A549 (cell line): ENCODE data around the gene PARM1. TPM values are rescaled to one million over a fixed set of nuclear protein-coding genes. Genes with fewer than 3 reads are reported as not detected.

ENCODE experiments used
- ATAC-seq, 2 experiments: fragments of 200-7000 bp in 1 of 2; fragments of >200 bp in 1 of 2; cut with Nextera tagmentation in 1 of 2; cut with Tn5 transposase in 1 of 2; 3 replicates each; pipeline versions ENCODE4 v1.8.0 to v1.9.1; 2018 to 2020; ENCODE audit warnings: mild to moderate bottlenecking in 1 of 2, moderate library complexity in 1 of 2
- CTCF ChIA-PET: fragments of 300-600 bp; sonication (Branson Sonifier 250); formaldehyde crosslinking; extraction: SDS; loops from one replicate; lab custom pipeline; 2021; ENCODE audit warnings: antibody characterized with exemption, inconsistent platforms; lab: Yijun Ruan, JAX
- POLR2A ChIA-PET: fragments of 350-600 bp; formaldehyde crosslinking; extraction: SDS; loops from one replicate; lab custom pipeline; 2021; ENCODE audit warnings: antibody characterized with exemption, inconsistent platforms; lab: Yijun Ruan, JAX
- DNase-seq, 2 experiments: peaks; one replicate each; pipeline versions ENCODE4 v3.0.0 to v3.0.0-alpha.2; 2011 to 2016; ENCODE audit warnings: low read depth in 1 of 2, low spot score in 1 of 2
- FAIRE-seq: peaks from 2 replicates; lab custom pipeline; 2011; peaks lifted over from hg19 to GRCh38; lab: Jason Lieb, UNC
- H3K27ac ChIP-seq, 2 experiments: fragments of >200 bp; sonication (Bioruptor Twin); formaldehyde crosslinking; 3 replicates each; pipeline ENCODE4 v1.5.1; 2016 to 2017
- H3K4me1 ChIP-seq: fragments of >200 bp; sonication (Bioruptor Twin); formaldehyde crosslinking; 3 replicates; pipeline ENCODE4 v1.6.1; 2016
- H3K4me2 ChIP-seq: fragments of >200 bp; sonication (Bioruptor Twin); formaldehyde crosslinking; 3 replicates; pipeline ENCODE4 v1.6.1; 2016
- H3K4me3 ChIP-seq: fragments of >200 bp; sonication (Bioruptor Twin); formaldehyde crosslinking; 3 replicates; pipeline ENCODE4 v1.5.1; 2016
- H3K9me3 ChIP-seq: fragments of >200 bp; sonication (Bioruptor Twin); formaldehyde crosslinking; 3 replicates; pipeline ENCODE4 v1.6.1; 2016
- CBX2 ChIP-seq: fragments of 200-600 bp; sonication (generic); IDR thresholded peaks from 2 replicates; pipeline ENCODE4 v1.6.1; 2016; ENCODE audit warnings: low read depth, mild to moderate bottlenecking, borderline replicate concordance
- CBX8 ChIP-seq: fragments of 200-600 bp; sonication (generic); IDR thresholded peaks from 2 replicates; pipeline ENCODE4 v1.6.1; 2016
- EHMT2 ChIP-seq: fragments of 200-600 bp; sonication (generic); IDR thresholded peaks from 2 replicates; pipeline ENCODE4 v1.6.1; 2016; ENCODE audit warnings: antibody characterized with exemption, low read depth, mild to moderate bottlenecking, moderate library complexity
- FOSB ChIP-seq: fragments of 250-450 bp; sonication (Bioruptor Pico); IDR thresholded peaks from 2 replicates; pipeline ENCODE4 v1.5.0; 2020; ENCODE audit warnings: mild to moderate bottlenecking, moderate library complexity
- FOXS1 ChIP-seq: fragments of 250-450 bp; sonication (Bioruptor Pico); IDR thresholded peaks from 2 replicates; pipeline ENCODE4 v1.5.0; 2020; ENCODE audit warnings: mild to moderate bottlenecking, moderate library complexity
- GATA3 ChIP-seq: IDR thresholded peaks from 2 replicates; pipeline ENCODE4 v1.6.1; 2012; ENCODE audit warnings: borderline replicate concordance
- HDAC2 ChIP-seq: fragments of 200-600 bp; sonication (generic); IDR thresholded peaks from 2 replicates; pipeline ENCODE4 v1.6.1; 2016
- HOXA7 ChIP-seq: fragments of 250-450 bp; sonication (Bioruptor Pico); IDR thresholded peaks from 2 replicates; pipeline ENCODE4 v1.5.0; 2020; ENCODE audit warnings: mild to moderate bottlenecking, moderate library complexity
- HOXB13 ChIP-seq: fragments of 250-450 bp; sonication (Bioruptor Pico); IDR thresholded peaks from 2 replicates; pipeline ENCODE4 v1.5.0; 2020; ENCODE audit warnings: low read depth, mild to moderate bottlenecking, moderate library complexity
- HOXB5 ChIP-seq: fragments of 250-450 bp; sonication (Bioruptor Pico); IDR thresholded peaks from 2 replicates; pipeline ENCODE4 v1.5.0; 2020; ENCODE audit warnings: mild to moderate bottlenecking, moderate library complexity
- JUN ChIP-seq, 2 experiments: fragments of >200 bp; sonication (Bioruptor Twin); formaldehyde crosslinking; IDR thresholded peaks; 2 replicates in 1 of 2; 3 replicates in 1 of 2; pipeline ENCODE4 v1.6.1; 2016 to 2017
- JUNB ChIP-seq: fragments of >200 bp; sonication (Bioruptor Twin); formaldehyde crosslinking; IDR thresholded peaks from 2 replicates; pipeline ENCODE4 v1.6.1; 2016
- MAFK ChIP-seq: fragments of 450-650 bp; IDR thresholded peaks from 2 replicates; pipeline ENCODE4 v1.6.1; 2014; ENCODE audit not compliant: partially characterized antibody
- NPAS2 ChIP-seq: fragments of 250-450 bp; sonication (Bioruptor Pico); IDR thresholded peaks from 2 replicates; pipeline ENCODE4 v1.8.0; 2022; ENCODE audit warnings: mild to moderate bottlenecking, moderate library complexity, borderline replicate concordance
- RCOR1 ChIP-seq: fragments of 150-350 bp; IDR thresholded peaks from 2 replicates; pipeline ENCODE4 v1.6.1; 2014; ENCODE audit warnings: antibody characterized with exemption, low read length, low read depth
- SREBF2 ChIP-seq: fragments of 450-650 bp; IDR thresholded peaks from 2 replicates; pipeline ENCODE4 v1.6.1; 2014; ENCODE audit warnings: mild to moderate bottlenecking, moderate library complexity
- TP53 ChIP-seq: fragments of 250-450 bp; sonication (Bioruptor Pico); IDR thresholded peaks from 2 replicates; pipeline ENCODE4 v1.5.0; 2021; ENCODE audit warnings: mild to moderate bottlenecking, moderate library complexity
- ZC3H11A ChIP-seq: fragments of 450-650 bp; IDR thresholded peaks from 2 replicates; pipeline ENCODE4 v1.6.1; 2014; ENCODE audit warnings: antibody characterized with exemption, mild to moderate bottlenecking
- ZSCAN20 ChIP-seq: fragments of 250-450 bp; sonication (Bioruptor Pico); IDR thresholded peaks from 2 replicates; pipeline ENCODE4 v1.8.0; 2022; ENCODE audit warnings: mild to moderate bottlenecking, moderate library complexity
- WGBS: methylation state at CpG from one replicate; pipeline ENCODE4 v1.1.6; 2017; ENCODE audit errors: missing lambda C conversion rate; 5-methylcytosine and 5-hydroxymethylcytosine counted together
- polyA plus RNA-seq, 4 experiments: library from polyadenylated mRNA; depleted of rRNA in 3 of 4; stranded (reverse); fragments of >200 nt; fragmentation: RNase III in 1 of 4; extraction: RNeasy Plus Mini Kit Qiagen cat#74134 plus additional on column Dnase treatment in 1 of 4; gene quantifications; 2 replicates in 3 of 4; 3 replicates in 1 of 4; pipeline ENCODE4 v1.2.3, GENCODE V29; 2011 to 2017
- TF ChIP-seq, protein P1 (sequence below): IDR thresholded peaks from 2 replicates; pipeline ENCODE4 v1.6.1; 2012; ENCODE audit warnings: low read depth, borderline replicate concordance
- TF ChIP-seq, protein P2 (sequence below): fragments of 200-600 bp; sonication (generic); IDR thresholded peaks from 2 replicates; pipeline ENCODE4 v1.6.1; 2016; ENCODE audit warnings: antibody characterized with exemption, mild to moderate bottlenecking, moderate library complexity
- TF ChIP-seq, protein P3 (sequence below): fragments of >200 bp; sonication (Bioruptor Twin); formaldehyde crosslinking; IDR thresholded peaks from 3 replicates; pipeline ENCODE4 v1.5.1; 2016
- TF ChIP-seq, protein P4 (sequence below): IDR thresholded peaks from 2 replicates; pipeline ENCODE4 v1.6.1; 2012
- TF ChIP-seq, protein P5 (sequence below): fragments of >200 bp; sonication (Bioruptor Twin); formaldehyde crosslinking; IDR thresholded peaks from 2 replicates; pipeline ENCODE4 v1.6.1; 2016

Gene PARM1
- polyA plus RNA-seq, 2 of the 4 experiments (the other 2 are of a cell fraction), result 0.37 to 2.5 TPM

DNA sequence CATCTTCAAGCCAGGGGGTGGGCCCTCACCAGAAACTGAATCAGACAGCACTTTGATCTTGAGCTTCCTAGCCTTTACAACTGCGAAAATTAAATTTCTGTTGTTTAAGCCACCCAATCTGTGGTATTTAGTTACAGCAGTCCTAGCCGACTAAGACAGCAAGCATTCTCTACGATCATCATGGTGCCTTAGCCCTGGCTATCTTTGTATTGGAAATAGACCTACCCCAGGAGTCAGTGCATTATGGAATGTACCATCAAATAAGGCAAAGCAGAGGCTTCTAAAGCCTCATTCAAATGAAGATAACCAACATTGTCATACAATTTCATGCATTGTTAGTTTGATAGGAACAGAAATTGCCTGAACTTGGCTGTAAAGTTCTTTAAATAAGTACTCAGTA, 75.0 kb downstream of the PARM1 start:
- CTCF ChIA-PET, result no interaction called here
- no peak for TF ChIP-seq CBX8
- TF ChIP-seq JUNB, result no peak
- TF ChIP-seq, protein P1, sequence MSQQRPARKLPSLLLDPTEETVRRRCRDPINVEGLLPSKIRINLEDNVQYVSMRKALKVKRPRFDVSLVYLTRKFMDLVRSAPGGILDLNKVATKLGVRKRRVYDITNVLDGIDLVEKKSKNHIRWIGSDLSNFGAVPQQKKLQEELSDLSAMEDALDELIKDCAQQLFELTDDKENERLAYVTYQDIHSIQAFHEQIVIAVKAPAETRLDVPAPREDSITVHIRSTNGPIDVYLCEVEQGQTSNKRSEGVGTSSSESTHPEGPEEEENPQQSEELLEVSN, result no peak
- TF ChIP-seq RCOR1, result no peak
- TF ChIP-seq, protein P2, sequence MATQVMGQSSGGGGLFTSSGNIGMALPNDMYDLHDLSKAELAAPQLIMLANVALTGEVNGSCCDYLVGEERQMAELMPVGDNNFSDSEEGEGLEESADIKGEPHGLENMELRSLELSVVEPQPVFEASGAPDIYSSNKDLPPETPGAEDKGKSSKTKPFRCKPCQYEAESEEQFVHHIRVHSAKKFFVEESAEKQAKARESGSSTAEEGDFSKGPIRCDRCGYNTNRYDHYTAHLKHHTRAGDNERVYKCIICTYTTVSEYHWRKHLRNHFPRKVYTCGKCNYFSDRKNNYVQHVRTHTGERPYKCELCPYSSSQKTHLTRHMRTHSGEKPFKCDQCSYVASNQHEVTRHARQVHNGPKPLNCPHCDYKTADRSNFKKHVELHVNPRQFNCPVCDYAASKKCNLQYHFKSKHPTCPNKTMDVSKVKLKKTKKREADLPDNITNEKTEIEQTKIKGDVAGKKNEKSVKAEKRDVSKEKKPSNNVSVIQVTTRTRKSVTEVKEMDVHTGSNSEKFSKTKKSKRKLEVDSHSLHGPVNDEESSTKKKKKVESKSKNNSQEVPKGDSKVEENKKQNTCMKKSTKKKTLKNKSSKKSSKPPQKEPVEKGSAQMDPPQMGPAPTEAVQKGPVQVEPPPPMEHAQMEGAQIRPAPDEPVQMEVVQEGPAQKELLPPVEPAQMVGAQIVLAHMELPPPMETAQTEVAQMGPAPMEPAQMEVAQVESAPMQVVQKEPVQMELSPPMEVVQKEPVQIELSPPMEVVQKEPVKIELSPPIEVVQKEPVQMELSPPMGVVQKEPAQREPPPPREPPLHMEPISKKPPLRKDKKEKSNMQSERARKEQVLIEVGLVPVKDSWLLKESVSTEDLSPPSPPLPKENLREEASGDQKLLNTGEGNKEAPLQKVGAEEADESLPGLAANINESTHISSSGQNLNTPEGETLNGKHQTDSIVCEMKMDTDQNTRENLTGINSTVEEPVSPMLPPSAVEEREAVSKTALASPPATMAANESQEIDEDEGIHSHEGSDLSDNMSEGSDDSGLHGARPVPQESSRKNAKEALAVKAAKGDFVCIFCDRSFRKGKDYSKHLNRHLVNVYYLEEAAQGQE, result no peak
- TF ChIP-seq ZC3H11A, result no peak
- TF ChIP-seq EHMT2, result no peak
- no peak for TF ChIP-seq TP53
- no peak for TF ChIP-seq GATA3
- no peak for TF ChIP-seq CBX2
- TF ChIP-seq, protein P3, sequence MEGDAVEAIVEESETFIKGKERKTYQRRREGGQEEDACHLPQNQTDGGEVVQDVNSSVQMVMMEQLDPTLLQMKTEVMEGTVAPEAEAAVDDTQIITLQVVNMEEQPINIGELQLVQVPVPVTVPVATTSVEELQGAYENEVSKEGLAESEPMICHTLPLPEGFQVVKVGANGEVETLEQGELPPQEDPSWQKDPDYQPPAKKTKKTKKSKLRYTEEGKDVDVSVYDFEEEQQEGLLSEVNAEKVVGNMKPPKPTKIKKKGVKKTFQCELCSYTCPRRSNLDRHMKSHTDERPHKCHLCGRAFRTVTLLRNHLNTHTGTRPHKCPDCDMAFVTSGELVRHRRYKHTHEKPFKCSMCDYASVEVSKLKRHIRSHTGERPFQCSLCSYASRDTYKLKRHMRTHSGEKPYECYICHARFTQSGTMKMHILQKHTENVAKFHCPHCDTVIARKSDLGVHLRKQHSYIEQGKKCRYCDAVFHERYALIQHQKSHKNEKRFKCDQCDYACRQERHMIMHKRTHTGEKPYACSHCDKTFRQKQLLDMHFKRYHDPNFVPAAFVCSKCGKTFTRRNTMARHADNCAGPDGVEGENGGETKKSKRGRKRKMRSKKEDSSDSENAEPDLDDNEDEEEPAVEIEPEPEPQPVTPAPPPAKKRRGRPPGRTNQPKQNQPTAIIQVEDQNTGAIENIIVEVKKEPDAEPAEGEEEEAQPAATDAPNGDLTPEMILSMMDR, result no peak
- no peak for TF ChIP-seq SREBF2
- Histone ChIP-seq H3K9me3 (no peaks in the 10 kb centered on the region), H3K4me1 (no peaks in the 10 kb centered on the region), H3K4me2 (no peak overlapping the region), H3K4me3 (no peak overlapping the region), H3K27ac (no peak overlapping the region)
- no peak for ATAC-seq
- no peak for FAIRE-seq
- DNase-seq, result no peak
- POLR2A ChIA-PET, result no interaction called here
- WGBS, result 69% methylated on average over 3 of the region's 3 CpGs

DNA sequence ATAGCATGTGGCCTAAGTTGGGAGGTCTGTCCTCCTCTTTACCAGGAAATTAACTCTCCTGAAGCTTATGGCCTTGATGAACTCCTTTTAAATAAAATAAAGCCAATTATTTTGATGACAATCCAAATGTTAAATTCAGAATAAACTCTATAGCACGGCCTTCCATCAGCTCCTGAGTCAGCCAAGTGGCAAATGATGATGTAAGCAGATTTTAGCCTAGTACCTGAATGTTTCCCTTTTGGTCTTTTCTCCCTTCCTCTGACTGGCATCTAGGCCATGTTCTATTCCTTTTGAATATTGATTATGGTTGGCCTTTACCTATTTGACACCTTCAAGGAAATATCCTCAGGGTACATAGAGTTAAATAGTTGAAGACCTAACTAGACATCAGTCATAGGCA, 76.2 kb downstream of the PARM1 start:
- ChIA-PET POLR2A (no interaction called here), CTCF (interaction anchor here (1.4 kb wide), 1 partner anchor 9 kb away, joined by 3 read pairs; no protein-coding TSS in a partner anchor)
- FAIRE-seq, result no peak
- TF ChIP-seq MAFK (peak; percentile 67), TP53 (no peak)
- no peak overlapping the region for H3K4me2 ChIP-seq
- WGBS, result 62% methylated on average over 1 of the region's 1 CpG
- no peak overlapping the region for H3K27ac ChIP-seq
- ATAC-seq, result no peak
- DNase-seq, result no peak
- H3K9me3 ChIP-seq, result no peaks in the 10 kb centered on the region
- H3K4me3 ChIP-seq, result no peak overlapping the region
- no peaks in the 10 kb centered on the region for H3K4me1 ChIP-seq

DNA sequence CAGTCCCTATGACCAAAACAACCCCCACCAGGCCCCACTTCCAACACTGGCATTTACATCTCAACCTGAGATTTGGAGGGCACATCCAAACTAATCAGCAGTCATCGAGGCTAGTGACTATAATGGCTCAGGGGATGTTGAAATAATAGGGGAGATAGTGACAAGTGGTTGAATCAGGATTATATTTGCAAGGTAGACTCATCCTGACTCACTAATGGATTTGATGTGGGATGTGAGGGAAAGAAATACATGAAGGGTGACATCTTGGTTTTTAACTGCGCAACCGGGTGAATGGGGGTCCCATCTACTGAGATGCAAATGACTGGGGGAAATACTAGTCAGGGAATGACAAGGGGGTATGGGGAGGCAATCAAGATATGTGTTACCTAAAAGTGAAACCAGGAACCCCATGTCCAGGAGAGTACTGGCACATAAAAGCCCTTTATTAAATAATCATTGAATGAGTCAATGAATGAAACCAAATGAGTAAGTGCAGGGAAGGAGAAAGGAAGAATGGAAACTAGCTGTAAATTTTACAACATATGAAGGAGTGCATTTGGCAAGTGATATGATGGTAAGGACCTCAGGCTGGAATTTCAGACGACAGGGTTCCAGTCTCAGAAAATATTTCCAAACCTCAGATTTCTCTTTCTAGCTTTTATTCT, 78.3 kb downstream of the PARM1 start:
- no peak for FAIRE-seq
- no peak overlapping the region for H3K27ac ChIP-seq
- POLR2A ChIA-PET, result no interaction called here
- H3K4me2 ChIP-seq, result no peak overlapping the region
- CTCF ChIA-PET, result no interaction called here
- DNase-seq, result no peak
- no peak for ATAC-seq
- no peaks in the 10 kb centered on the region for H3K9me3 ChIP-seq
- 49% methylated on average over 4 of the region's 4 CpGs for WGBS
- no peak overlapping the region for H3K4me3 ChIP-seq
- no peaks in the 10 kb centered on the region for H3K4me1 ChIP-seq
- TF ChIP-seq, protein P4, sequence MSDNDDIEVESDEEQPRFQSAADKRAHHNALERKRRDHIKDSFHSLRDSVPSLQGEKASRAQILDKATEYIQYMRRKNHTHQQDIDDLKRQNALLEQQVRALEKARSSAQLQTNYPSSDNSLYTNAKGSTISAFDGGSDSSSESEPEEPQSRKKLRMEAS, result no peak
- TF ChIP-seq, protein P3, result no peak
- TF ChIP-seq NPAS2 (CRISPR knock-in tag), result no peak
- no peak for TF ChIP-seq FOXS1
- TF ChIP-seq FOSB (CRISPR knock-in tag), result no peak
- no peak for TF ChIP-seq HDAC2
- TF ChIP-seq, protein P5, sequence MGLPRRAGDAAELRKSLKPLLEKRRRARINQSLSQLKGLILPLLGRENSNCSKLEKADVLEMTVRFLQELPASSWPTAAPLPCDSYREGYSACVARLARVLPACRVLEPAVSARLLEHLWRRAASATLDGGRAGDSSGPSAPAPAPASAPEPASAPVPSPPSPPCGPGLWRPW, result no peak
- TF ChIP-seq RCOR1, result no peak
- no peak for TF ChIP-seq CBX8
- no peak for TF ChIP-seq HOXA7
- no peak for TF ChIP-seq HOXB13 (CRISPR knock-in tag)
- no peak for TF ChIP-seq HOXB5 (CRISPR knock-in tag)
- no peak for TF ChIP-seq JUN (IDR thresholded peaks at IDR 0.05)
- TF ChIP-seq ZC3H11A, result no peak
- TF ChIP-seq JUNB, result no peak
- no peak for TF ChIP-seq GATA3
- no peak for TF ChIP-seq ZSCAN20 (CRISPR knock-in tag)
